Measurements from ENCODE around the gene LGALS12. TPM values are rescaled to one million over a fixed set of nuclear protein-coding genes. Genes with fewer than 3 reads are reported as not detected.

LGALS12 gene
- total RNA-seq, 2 donors from 2014 or later: 0.78 to 11.2 TPM

DNA sequence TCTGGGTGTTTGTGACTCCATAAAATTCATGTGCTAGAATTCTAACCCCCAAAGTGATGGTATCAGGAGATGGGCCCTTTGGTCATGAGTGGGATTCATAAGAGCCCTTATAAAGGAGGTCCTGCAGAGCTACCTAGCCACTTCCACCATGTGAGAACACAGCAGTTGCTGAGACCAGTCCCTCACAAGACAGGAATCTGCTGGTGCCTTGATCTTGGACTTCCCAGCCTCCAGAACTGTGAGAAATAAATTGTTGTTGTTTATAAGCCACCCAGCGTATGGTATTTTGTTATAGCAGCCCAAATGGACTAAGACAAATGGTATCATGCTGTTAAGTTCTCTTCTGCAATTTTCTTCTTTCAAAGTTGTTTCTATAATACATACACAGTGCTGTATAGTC is 13.4 kb upstream of the LGALS12 start:
- peak overlapping the region in 3 of 4 donors; percentile 62 to 89 (median 88) for H3K27ac ChIP-seq
- DNase-seq (no peak), ATAC-seq (no peak)
- no peaks in the 10 kb centered on the region for H3K36me3 ChIP-seq (replicated peaks in 1 of 2; ENCODE audit: insufficient read depth in 1 of 2, low read depth in 2 of 2)
- intact Hi-C loops (cut with DNase I): no loop called here
- H3K9me3 ChIP-seq: no peaks in the 10 kb centered on the region
- no peak overlapping the region for H3K4me3 ChIP-seq
- H3K27me3 ChIP-seq: no peaks in the 10 kb centered on the region
- peaks cover 53% of the 10 kb centered on the region for H3K4me1 ChIP-seq
- TF ChIP-seq POLR2A (IDR thresholded peaks at IDR 0.05): no peak
- TF ChIP-seq, protein P1, sequence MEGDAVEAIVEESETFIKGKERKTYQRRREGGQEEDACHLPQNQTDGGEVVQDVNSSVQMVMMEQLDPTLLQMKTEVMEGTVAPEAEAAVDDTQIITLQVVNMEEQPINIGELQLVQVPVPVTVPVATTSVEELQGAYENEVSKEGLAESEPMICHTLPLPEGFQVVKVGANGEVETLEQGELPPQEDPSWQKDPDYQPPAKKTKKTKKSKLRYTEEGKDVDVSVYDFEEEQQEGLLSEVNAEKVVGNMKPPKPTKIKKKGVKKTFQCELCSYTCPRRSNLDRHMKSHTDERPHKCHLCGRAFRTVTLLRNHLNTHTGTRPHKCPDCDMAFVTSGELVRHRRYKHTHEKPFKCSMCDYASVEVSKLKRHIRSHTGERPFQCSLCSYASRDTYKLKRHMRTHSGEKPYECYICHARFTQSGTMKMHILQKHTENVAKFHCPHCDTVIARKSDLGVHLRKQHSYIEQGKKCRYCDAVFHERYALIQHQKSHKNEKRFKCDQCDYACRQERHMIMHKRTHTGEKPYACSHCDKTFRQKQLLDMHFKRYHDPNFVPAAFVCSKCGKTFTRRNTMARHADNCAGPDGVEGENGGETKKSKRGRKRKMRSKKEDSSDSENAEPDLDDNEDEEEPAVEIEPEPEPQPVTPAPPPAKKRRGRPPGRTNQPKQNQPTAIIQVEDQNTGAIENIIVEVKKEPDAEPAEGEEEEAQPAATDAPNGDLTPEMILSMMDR (IDR thresholded peaks at IDR 0.05): no peak
- 86 to 100% methylated on average over 1 of the region's 1 CpG for WGBS, 2 donors

DNA sequence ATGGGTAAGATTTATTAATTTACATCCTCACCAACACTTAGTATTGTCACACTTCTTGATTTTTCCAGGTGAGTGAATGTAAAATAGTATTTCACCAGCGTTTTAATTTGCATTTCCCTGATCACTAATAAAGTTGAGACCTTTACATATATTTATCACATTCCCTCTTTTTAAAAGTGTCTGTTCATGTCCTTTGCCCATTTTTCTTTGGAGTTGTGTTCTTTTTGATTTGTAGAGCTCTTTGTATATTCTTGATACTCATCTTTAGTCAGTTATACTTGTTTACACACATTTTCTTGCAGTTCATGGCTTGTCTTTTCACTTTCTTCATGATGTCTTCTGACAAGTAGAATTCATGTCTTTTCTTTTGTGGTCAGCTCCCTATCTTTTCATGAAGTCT is 12.8 kb upstream of the LGALS12 start:
- DNase-seq (no peak), ATAC-seq (no peak)
- Histone ChIP-seq H3K9me3 (no peaks in the 10 kb centered on the region), H3K27me3 (no peaks in the 10 kb centered on the region), H3K4me1 (peaks cover 47% of the 10 kb centered on the region), H3K36me3 (replicated peaks in 1 of 2; ENCODE audit: insufficient read depth in 1 of 2, low read depth in 2 of 2) (no peaks in the 10 kb centered on the region), H3K27ac (peak overlapping the region in 2 of 4 donors; percentile 88 to 89), H3K4me3 (no peak overlapping the region)
- intact Hi-C loops (cut with DNase I): no loop called here
- TF ChIP-seq, protein P1 (IDR thresholded peaks at IDR 0.05): no peak
- no peak for TF ChIP-seq POLR2A (IDR thresholded peaks at IDR 0.05)
- 86 to 93% methylated on average over 1 of the region's 1 CpG for WGBS, 2 donors

DNA sequence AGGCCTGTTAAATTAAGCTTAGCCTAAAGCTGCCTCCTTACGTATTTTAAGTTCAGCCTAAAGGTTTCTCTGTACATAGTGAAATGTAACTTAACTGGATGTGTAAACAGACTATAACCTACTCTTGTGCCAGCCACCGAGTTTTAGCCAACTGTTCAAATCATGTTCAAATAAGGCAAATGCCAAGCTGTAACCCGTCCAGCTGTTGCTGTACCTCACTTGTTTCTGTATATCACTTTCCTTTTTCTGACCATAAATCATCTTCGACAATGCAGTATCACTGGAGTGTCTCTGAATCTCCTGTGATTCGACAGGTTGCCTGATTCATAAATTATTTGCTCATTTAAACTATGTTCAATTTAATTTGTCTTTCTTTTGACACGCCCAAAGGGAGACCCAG is 10.9 kb upstream of the LGALS12 start:
- Histone ChIP-seq H3K27ac (peak overlapping the region in 3 of 4 donors; percentile 21 to 66 (median 43)), H3K27me3 (no peaks in the 10 kb centered on the region), H3K9me3 (no peaks in the 10 kb centered on the region), H3K36me3 (replicated peaks in 1 of 2; ENCODE audit: insufficient read depth in 1 of 2, low read depth in 2 of 2) (no peaks in the 10 kb centered on the region), H3K4me3 (no peak overlapping the region), H3K4me1 (peaks cover 34% of the 10 kb centered on the region)
- intact Hi-C loops (cut with DNase I): no loop called here
- ATAC-seq: peak; percentile 17
- 21 to 40% methylated on average over 6 of the region's 6 CpGs for WGBS, 2 donors
- TF ChIP-seq POLR2A (IDR thresholded peaks at IDR 0.05): no peak
- TF ChIP-seq, protein P1 (IDR thresholded peaks at IDR 0.05): no peak
- DNase-seq: peak; percentile 48 to 80 (median 64)

DNA sequence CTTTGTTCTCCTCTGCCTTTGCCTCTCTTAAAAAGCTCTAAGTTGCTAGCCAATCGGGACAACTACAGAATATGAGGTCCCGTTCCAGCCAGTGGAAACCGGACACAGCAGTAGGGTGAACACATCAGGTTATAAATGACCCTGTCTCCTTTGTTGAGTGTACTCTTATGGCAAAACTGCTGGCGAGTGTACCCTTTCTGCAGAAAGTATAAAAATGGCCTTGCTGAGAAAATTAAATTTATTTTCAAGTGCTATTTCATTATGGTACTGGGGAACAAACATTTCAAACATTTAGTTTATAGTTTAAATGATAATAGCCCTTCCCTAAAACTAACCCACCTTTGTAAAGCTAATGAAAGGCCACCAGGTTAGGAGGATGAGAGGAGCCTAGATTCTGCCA is 6.0 kb upstream of the LGALS12 start:
- peaks cover 33% of the 10 kb centered on the region for H3K4me1 ChIP-seq
- ATAC-seq (no peak), DNase-seq (no peak)
- no peaks in the 10 kb centered on the region for H3K9me3 ChIP-seq
- H3K27ac ChIP-seq: no peak overlapping the region
- no peaks in the 10 kb centered on the region for H3K27me3 ChIP-seq
- TF ChIP-seq, protein P1 (IDR thresholded peaks at IDR 0.05): no peak
- TF ChIP-seq POLR2A (IDR thresholded peaks at IDR 0.05): no peak
- WGBS, 2 donors: 80 to 94% methylated on average over 4 of the region's 4 CpGs
- no peak overlapping the region for H3K4me3 ChIP-seq
- no peaks in the 10 kb centered on the region for H3K36me3 ChIP-seq (replicated peaks in 1 of 2; ENCODE audit: insufficient read depth in 1 of 2, low read depth in 2 of 2)
- intact Hi-C loops (cut with DNase I): loop anchor here (10.0 kb wide), 1 partner anchor 135 kb away; no protein-coding TSS in a partner anchor

DNA sequence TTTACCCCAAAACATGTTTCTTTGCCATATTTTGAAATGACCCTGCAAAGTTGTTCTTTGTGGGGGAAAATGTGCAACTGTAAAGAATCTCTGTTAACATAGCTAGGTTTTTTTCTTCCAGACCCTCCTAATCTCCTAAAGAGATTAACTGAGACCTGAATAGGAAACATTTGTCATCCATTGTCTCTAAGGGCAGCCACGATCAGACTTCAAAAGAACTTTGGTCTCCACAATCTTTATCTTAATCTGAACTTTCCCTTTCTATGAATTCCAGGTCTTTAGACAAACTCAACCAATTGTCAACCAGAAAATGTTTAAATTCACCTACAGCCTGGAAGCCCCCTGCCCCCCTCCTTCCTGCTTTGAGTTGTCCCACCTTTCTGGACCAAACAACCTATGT is 4.6 kb upstream of the LGALS12 start:
- Histone ChIP-seq H3K36me3 (replicated peaks in 1 of 2; ENCODE audit: insufficient read depth in 1 of 2, low read depth in 2 of 2) (no peaks in the 10 kb centered on the region), H3K27ac (no peak overlapping the region), H3K4me1 (peaks cover 43% of the 10 kb centered on the region), H3K4me3 (no peak overlapping the region), H3K27me3 (no peaks in the 10 kb centered on the region), H3K9me3 (no peaks in the 10 kb centered on the region)
- TF ChIP-seq, protein P1 (IDR thresholded peaks at IDR 0.05): no peak
- no peak for TF ChIP-seq POLR2A (IDR thresholded peaks at IDR 0.05)
- ATAC-seq (no peak), DNase-seq (no peak)
- WGBS, 2 donors: 44 to 54% methylated on average over 1 of the region's 1 CpG
- intact Hi-C loops (cut with DNase I): loop anchor here (10.0 kb wide), 1 partner anchor 134 kb away; no protein-coding TSS in a partner anchor
